ENCODE data around the gene SDC4.

SDC4 gene

DNA sequence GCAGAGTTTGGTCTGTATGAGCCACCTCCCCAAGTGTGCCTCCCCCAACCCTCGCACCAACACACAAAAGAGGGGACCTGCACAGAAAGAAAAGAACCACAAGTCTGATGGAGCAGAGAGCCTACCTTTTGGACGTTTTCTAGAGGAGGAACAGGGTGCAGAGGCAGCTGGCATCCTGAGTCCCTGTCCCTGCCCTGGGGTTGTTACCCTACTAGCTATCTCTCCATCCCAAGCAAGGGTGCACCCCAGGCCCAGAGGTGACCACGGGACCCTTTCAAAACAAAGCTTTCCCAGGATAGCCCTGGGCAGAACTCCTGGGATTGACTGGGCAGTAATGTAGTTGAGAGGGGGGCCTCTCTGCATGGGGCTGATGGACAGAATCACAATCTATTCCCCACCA is 30.4 kb downstream of the SDC4 start:
- no peak for DNase-seq

DNA sequence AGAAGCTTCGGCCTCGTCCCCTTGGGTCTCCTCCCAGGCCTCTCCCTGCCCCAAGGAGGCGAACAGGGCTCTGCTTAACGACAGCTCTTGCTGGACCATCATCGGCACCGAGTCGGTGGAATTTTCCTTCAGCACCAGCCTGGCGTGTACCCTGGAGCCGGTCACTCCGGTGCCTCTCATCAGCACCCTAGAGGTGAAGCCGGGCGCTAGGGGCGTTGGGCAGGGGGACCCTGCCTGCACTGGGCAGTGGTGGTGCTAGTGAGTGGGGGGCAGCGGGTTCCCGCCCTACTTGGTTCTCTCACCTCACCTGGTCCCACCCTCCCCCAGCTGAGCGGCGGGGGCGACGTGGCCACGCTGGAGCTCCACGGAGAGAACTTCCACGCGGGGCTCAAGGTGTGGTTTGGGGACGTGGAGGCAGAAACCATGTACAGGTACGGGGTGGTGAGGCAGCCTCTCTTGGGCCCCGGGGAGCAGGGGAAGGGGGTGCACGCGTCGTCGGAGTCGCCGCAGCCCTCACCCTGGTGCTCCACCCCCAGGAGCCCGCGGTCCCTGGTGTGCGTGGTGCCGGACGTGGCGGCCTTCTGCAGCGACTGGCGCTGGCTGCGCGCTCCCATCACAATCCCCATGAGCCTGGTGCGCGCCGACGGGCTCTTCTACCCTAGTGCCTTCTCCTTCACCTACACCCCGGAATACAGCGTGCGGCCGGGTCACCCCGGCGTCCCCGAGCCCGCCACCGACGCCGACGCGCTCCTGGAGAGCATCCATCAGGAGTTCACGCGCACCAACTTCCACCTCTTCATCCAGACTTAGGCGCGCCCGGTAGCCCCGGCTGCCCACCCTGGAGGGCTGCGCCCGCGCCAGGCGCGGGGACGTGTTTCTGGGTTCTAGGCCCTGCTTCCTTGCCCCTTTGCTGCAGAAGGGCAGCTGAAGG is 31.8 kb downstream of the SDC4 start:
- DNase-seq: no peak

DNA sequence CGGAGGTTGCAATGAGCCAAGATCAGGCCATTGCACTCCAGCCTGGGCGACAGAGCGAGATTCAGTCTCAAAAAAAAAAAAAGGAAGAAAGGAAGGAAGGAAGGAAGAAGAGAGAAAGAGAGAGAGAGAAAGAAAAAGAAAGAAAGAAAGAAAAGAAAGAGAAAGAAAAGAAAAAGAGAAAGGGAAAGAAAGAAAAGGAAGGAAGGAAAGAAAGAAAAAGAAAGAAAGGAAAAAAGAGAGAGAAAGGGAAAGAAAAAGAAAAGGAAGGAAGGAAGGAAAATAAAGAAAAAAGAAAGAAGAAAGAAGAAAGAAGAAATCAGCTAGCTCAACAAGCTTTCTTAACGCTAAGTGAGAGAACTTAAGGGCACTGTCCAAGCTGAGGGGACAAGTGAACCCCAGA is 32.6 kb downstream of the SDC4 start:
- no peak for DNase-seq

DNA sequence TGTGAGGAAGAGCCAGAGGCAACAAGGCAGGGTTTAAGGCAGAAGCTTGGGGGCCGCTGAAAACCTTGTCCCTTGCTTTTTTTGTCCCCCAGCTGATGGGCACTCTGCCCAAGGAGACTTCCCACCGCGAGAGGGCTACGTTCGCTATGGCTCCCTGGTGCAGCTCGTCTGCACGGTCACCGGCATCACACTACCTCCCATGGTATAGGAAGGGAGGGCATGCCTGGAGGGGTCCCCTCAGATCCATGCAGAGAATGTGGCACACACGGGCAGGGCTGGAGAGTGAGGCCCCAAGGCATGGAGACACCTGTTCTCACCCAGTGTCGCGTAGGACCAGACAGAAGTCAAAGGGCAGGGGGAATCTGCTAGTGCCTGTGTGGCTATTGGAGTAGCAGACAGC is 34.3 kb downstream of the SDC4 start:
- DNase-seq: no peak

DNA sequence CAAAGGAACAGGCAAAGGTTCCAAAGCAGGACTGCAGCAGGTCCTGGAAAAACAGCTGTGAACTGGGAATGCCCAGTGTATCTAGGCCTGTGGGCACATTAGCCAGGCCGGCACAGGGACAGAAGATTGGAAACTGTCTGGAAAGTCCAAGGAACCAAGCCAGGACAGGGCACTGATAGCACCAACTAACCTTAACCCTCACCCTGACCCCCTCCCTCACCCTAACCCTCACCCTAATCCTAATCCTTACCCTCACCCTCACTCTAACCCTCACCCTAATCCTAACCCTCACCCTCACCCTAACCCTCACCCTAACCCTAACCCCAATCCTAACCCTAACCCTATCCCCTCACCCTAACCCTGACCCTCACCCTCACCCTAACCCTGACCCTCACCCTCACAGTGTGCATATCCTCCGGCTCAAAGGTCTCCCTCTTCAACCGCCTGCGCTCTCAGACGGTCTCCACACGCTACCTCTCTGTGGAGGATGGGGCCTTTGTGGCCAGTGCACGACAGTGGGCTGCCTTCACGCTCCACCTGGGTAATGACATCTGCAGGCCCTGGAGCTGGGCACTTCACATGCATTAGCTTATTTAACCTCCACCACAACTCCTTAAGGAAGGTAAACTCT is 35.0 kb downstream of the SDC4 start:
- no peak for DNase-seq

DNA sequence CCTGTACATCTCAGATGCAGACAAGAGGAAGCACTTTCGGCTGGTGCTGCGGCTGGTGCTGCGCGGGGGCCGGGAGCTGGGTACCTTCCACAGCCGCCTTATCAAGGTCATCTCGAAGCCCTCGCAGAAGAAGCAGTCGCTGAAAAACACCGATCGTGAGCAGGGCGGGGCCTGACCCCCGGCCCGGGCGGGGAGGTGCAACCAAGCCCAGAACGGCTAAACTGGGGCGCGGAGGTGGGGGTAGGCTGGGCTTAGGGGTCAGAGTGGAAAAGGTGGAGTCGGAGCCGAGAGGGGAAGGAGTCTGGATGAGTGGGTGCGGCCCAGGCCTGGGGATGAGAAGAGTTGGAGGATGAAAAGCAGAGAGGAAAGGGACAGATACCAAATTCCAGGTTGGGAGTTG is 36.0 kb downstream of the SDC4 start:
- no peak for DNase-seq

DNA sequence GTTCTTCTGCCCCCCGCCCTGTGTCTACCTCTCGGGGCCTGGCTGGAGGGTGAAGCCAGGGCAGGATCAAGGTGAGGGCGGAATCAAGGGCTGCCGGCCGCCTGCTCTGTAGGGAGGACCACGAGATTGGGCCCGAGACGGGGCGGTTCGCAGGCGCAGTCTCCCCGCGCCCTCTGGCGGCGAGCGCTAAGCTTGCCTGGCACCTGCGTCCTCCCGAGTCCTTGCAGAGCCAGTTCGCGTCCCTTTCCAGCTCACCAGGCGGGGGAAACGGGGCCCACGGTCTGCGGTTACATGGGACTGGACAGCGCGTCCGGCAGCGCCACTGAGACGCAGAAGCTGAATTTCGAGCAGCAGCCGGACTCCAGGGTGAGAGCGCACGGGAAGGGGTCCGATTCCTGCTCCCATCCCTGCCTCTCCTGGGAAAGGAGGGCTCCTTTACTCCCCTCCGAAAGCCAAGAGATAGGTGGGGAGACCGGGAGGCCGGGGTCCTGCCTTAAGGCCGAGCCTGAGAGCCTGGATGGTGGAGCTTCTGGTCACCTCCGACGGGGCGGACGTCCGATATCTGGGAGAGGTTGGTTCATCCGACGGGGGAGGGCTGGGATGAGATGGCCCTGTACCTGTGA is 36.5 kb downstream of the SDC4 start:
- DNase-seq: peak; percentile 30 to 43 (median 36)

DNA sequence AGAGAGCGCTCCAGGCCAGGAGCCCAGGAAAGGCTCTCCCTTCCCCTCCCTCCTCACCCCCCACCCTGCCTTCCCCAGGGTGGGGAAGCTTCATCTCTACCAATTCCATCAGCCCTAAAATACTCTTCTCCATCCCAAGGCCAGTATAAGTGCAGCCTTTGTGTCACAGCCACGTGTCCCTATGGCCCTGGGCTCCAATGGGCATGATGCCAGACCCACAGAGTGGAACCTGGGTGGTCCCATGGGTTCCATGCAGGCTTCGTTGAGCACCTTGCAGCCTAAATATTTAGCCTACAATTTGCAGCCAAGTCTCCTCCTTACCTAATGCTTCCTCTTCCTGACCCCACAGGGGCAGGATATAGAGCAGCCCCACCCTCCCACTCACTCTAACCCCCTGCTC is 39.1 kb downstream of the SDC4 start:
- no peak for DNase-seq

DNA sequence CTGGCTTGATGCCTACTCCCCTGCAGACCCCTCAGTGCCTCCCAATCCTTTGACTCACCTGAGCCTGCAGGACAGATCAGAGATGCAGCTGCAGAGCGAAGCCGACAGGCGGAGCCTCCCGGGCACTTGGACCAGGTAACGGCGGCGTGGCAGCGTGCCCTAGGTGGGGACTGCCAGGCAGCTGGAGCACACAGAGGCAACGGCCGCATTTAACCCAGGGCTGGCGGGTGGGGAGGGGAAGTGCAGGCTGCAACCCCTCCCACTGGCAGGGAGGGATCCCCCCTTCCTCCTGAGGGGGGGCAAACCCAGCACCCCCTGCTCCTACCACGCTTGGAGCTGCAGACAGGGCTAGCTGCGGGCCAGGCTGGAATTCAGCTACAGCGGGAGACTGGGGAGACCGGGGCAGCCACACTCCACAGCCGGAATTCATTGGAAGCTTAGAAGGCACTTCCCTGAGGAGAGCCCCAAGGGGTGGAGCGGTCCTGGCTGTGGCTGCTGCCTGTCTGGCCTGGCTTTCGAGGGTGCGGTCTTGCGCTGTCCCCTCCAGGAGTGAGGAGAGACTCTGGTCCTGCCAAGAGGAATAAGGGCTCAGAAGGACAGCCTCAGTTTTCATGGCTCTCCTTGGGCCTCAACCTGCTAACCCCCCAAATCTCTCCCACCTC is 40.0 kb downstream of the SDC4 start, which contains the start of gene MATN4:
TSS of gene MATN4 (minus strand) at position 183 of the 662 bp plus-strand sequence. CDS start 2,717 bp downstream, outside the sequence.
- no peak for DNase-seq

DNA sequence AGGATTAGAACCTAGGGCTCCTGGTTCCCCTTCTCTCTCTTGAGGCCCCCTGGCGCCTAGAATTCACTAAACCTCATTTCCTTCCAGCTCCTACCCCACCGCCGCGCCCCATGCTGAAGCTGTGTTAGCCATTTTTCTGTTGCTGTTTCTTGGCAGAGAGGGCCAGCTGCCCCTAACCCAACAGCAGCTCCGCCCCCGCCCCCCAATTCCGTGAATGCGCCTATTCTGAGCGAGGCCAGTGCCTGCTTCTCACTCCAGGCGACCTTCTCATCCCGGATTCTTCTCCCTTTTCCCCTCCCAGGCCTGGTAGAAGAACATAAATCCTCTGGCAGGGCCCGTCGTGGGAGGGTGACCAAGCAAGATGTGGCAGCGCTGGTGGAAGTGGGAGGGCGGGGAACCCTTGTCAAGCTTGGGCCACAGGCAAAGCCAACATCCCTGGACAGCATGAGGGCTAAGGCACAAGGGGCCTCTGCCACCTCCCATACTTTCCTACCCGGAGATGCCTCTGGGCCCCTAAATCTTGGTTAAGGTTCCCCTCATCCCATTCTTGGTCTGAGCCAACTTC is 41.1 kb downstream of the SDC4 start:
- no peak for DNase-seq

DNA sequence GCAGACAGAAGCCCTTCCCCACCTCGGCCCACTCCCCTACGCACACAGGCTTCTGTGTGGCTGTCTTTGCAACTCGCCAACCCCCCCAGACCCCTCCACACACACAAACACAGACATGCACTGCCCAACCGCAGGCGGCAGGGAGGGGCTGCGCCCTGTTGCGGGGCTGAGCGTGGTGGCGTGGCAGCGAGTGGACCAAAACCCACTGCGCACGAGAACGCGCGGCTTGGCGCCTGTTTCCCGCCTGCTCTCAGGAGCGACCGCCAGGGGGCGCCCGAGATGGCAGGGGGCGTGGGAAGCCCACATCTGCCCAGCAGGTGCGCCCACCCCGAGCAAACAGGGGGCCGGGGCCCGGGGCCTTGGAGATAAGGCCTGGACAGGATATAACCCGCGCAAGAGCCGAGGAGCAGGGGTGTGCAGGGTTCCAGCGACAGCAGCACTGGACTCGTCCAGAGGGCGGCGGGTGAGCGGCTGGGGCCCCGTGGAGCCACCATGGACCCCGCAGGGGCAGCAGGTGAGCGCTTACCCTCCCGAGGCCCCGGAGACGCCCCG is 41.7 kb downstream of the SDC4 start, which contains the start of gene RBPJL:
TSS of gene RBPJL (plus strand) at position 410 of the 552 bp plus-strand sequence. CDS start at position 493, 83 bp downstream.
- peak; percentile 10 to 18 (median 15) for DNase-seq

DNA sequence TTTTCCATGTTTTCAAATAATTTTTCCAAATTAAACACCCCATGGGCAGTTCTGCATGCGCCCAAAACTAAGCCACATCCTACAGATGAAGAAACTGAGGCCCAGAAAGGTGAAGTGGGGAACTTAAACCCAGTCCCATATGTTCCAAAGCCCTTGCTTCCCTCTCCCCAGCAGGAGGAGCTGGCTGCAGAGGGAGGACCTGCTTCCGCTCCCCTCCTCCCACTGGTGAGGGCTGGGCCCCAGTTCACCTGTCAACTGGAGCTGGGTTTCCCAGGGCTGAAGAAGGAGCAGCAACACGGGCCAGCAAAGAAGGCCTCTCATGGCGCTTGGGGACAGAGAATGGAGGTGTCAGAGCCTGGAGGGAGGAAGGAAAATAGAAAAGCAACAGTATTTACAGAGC is 43.0 kb downstream of the SDC4 start:
- no peak for DNase-seq

DNA sequence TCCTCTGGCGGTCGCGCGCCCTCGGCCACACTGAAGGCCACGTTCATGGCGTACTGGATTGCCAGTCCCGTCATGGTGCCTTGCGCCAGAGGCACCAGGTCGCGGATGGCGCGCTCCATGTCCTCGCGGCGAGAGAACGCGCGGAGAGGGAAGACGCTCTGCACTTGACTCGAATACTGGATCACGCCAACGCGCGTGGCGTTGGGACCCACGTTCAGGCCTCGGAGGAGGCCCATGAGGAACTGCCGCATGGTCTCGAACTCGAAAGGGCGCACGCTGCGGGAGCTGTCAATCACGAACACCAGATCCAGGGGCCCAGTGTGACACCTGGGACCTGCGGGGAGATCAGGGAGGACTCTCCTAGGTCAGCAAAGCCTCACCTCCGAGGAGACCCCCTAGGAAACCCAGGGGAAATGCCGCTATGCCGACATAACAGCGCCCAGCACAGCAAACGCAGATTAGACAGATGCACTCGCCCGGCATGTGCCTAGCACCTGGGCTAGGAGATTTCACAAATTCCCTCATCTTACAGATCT is 43.7 kb downstream of the SDC4 start:
- DNase-seq: no peak

DNA sequence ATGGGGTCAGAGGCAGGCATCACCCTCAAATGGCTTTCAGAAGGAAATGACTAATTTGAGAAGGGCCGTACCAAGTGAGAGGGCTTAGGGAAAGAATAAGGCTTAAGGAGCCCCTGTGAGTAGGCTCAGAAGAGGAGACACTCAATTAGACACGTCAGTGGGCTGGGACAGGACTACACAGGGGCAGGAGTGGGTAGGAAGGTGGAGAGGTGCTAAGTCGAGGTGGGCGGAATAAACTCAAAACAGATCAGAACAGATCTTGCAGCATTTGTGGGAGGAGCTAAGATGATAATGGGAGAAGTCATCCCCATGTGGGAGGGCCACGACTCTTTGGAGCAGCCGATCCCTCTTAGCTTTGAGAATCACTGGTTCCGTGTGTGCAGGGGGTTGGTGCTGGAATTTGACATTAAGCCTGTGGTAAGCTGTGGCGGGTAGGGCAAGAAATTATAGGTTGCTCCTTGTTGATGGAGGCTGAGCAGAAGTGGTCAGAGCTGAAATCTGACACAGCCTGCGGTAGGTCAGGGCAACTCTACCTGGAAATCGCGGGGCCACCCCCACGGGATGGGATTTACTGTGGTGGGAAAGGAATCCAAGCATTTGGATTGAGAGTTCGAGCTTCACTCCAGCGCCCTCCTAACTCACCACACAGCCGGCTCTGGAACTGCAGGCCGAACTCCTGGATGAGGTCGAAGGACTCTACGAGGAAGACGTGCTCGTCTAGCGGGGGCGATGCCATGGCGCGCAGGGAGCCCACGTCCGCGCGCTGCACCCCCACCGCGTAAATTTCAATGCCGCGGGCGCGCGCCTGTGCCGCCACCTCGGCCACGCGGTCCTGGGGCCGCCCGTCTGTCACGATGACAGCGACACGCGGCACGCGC is 44.4 kb downstream of the SDC4 start:
- no peak for DNase-seq

DNA sequence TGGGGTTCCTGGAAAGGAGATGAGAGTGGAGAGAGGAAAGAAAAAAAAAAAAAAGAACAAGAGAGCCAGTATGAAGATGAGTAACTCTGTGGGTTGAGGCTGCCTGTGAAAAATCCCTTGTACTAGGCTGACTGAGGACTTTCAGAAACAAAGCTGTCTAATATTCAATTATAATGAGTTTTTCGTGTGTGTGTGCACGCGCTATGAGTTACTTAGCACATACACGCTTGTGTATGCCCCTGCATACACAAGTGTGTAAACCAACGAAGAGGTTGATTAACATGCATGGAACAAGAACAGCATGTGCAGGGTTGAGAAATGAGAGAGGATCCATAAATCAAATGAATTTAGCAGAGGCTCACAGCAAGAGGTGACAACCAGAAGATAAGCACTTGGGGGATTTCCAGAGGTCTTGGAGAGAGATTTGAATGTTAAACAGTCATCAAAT is 46.4 kb downstream of the SDC4 start:
- no peak for DNase-seq

DNA sequence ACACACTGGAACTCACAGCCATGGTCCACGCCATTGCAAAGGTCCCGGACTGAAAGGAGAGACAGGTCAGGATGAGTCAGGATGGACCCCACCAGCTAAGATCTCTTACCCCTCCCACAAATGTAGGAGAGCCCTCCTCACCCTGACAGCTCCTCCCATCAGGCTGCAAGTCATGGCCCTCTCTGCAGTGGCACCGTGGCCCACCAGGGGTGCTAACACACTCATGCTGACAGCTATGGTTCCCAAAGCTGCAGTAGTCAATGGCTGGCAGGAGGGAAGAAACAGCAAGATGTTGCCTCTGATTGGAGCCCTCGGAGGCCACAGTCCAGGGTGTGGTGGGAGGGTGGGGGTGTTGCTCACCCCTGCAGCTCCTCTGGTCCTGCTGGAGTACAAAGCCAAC is 47.3 kb downstream of the SDC4 start:
- DNase-seq: no peak

DNA sequence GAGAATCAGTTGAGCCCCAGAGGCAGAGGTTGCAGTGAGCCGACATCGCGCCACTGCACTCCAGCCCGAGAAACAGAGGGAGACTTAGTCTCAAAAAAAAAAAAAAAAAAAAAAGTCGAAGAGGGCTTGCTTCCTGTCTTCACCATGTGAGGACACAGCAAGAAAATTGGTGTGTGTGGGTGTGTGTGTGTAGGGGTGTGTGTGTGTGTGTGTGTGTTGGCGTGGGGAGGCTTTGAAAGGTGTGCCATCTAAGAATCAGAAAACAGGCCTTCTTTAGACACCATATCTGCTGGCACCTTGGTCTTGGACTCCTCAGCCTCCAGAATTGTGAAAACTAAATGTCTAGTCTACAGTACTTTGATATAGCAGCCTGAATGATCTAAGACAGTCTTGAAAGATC is 48.4 kb downstream of the SDC4 start:
- no peak for DNase-seq

DNA sequence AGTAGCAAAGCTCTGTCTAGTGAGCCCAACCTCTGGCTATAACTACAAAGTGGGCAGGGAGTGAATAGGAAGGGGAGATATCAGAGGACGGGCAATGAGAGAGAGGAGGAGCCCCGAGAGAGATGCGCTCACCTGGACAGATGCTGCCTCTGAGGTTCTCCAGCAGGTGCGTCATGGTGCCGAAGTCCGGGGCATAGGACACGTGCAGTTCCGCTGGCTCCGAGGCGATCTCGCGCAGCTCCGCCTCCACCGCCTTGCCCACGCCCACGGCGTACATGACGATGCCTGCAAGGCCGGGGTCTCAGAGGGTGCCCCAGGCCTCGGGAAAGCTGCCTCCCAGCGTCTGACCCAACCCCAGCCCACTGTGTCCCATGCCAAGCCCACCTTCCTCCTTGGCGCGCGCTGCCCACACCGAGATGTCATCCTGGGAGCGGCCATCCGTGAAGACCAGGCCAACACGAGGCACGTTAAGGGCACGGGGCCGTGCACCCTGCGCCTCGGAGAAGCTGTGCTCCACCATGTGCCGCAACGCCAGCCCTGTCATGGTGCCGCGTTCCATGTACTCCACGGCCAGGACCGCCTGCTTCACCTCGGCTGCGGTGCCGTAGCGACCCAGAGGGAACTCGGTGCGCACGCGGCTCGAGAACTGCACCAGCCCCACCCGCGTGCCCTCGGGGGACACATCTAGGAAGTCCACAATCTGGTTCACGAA is 50.3 kb downstream of the SDC4 start:
- DNase-seq: no peak

DNA sequence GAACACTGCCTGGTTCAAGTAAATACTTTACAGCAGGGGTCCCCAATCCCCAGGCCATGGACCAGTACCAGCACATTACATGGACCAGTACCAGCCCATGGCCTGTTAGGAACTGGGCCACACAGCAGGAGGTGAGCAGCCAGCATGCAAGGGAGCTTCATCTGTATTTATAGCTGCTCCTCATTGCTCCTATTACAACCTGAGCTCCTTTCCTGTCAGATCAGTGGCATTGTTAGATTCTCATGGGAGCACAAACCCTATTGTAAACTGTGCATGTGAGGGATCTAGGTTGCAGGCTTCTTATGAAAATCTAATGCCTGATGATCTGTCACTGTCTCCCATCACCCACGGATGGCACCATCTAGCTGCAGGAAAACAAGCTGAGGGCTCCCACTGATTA is 53.6 kb downstream of the SDC4 start:
- DNase-seq: no peak

DNA sequence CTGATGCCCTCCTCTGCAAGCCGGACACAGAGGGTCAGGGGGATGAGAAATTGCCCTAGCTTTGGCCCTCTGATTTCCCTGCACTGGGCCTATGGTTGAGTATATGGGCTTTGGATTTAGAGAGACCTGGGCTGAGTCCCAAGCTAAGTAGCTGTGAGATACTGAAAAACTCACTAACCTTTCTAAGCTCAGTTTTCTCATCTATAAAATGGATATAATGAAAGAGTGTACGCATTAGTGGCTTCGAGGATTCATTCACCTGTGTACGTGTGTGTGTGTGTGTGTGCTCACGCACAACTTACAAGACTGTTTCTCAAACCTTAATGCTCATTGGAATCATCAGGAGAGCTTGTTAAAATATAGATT is 54.2 kb downstream of the SDC4 start:
- no peak for DNase-seq

Measured in activated CD4-positive, CD25-positive, alpha-beta regulatory T cell (primary cell).